Immature natural killer cell (primary cell): ENCODE results near the gene XKR8. TPM values are rescaled to one million over a fixed set of nuclear protein-coding genes. Genes with fewer than 3 reads are reported as not detected.
"Not testable (repeated sequence)": the region's sequence is repeated elsewhere in the genome, so short reads cannot be mapped to it uniquely, and the experiment has no call there.

Experiments
- DNase-seq, 3 donors: peaks; one replicate each; pipeline ENCODE4 v3.0.0; 2022; ENCODE audit warnings: mixed read lengths in 1 of 3
- H3K27ac Mint-ChIP-seq, 6 donors: one replicate each; pipeline ENCODE4 v1.8.0; 2020; ENCODE audit warnings: mixed read lengths in 6 of 6, mild to moderate bottlenecking in 5 of 6, inconsistent platforms in 4 of 6, moderate library complexity in 3 of 6
- H3K27me3 Mint-ChIP-seq, 3 donors: one replicate each; pipeline ENCODE4 v1.8.0; 2020 to 2021; ENCODE audit warnings: low read depth in 3 of 3, mild to moderate bottlenecking in 3 of 3, mixed read lengths in 3 of 3, moderate library complexity in 3 of 3, inconsistent platforms in 1 of 3
- H3K36me3 Mint-ChIP-seq, 3 donors: one replicate each; pipeline ENCODE4 v1.8.0; 2020; ENCODE audit warnings: mixed read lengths in 3 of 3, inconsistent platforms in 2 of 3, mild to moderate bottlenecking in 2 of 3
- H3K4me1 Mint-ChIP-seq, 2 donors: one replicate each; pipeline ENCODE4 v1.8.0; 2020; ENCODE audit warnings: inconsistent platforms in 2 of 2, mild to moderate bottlenecking in 2 of 2, mixed read lengths in 2 of 2, moderate library complexity in 1 of 2
- H3K4me3 Mint-ChIP-seq, 5 donors: one replicate each; pipeline ENCODE4 v1.8.0; 2020; ENCODE audit warnings: mild to moderate bottlenecking in 5 of 5, mixed read lengths in 5 of 5, inconsistent platforms in 3 of 5, moderate library complexity in 3 of 5
- H3K9me3 Mint-ChIP-seq, 6 donors: one replicate each; pipeline ENCODE4 v1.8.0; 2020; ENCODE audit warnings: mild to moderate bottlenecking in 6 of 6, mixed read lengths in 6 of 6, inconsistent platforms in 4 of 6, moderate library complexity in 3 of 6
- polyA plus RNA-seq, 3 donors: library from polyadenylated mRNA; unstranded; fragments of 300-500 nt; fragmentation: Illumina TruSeq; gene quantifications; one replicate each; pipeline ENCODE4 v1.2.3, GENCODE V29; 2021

Gene XKR8
- polyA plus RNA-seq, 3 donors from 2014 or later = 27.7 to 39.2 (median 37.0) TPM

DNA sequence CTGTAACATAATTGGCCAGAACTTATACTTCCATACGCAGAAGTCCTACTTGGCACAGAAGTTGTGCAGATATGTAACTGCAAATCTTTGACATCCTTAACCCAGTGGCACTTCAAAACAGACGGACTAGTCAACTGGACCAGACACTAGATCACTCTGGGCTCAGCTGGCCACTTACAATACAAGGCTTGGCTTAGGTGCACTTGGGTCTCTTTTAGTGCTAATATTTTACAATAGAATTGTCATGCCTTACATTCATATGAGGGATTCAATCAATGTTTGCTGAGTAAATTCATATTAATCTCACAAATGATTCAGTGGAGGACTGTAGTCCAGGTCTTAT lies 20.1 kb downstream of the XKR8 start:
- H3K27ac Mint-ChIP-seq = peak overlapping the region in 1 of 6 donors; percentile 34

GRCh38 chr1:27980216-27980845 lies 20.6 kb downstream of the XKR8 start:
- H3K27me3 Mint-ChIP-seq = no peaks in the 10 kb centered on the region
- H3K4me1 Mint-ChIP-seq = no peaks in the 10 kb centered on the region
- no peak overlapping the region for H3K4me3 Mint-ChIP-seq
- H3K36me3 Mint-ChIP-seq = peaks cover 6 to 18% (median 12%) of the 10 kb centered on the region in 3 donors
- no peaks in the 10 kb centered on the region for H3K9me3 Mint-ChIP-seq
- peak overlapping the region in 1 of 6 donors; percentile 34 for H3K27ac Mint-ChIP-seq
- no peak for DNase-seq

More for the DNA sequence above, 20.1 kb downstream of the XKR8 start:
- Mint-ChIP-seq H3K36me3 (peaks cover 6 to 14% (median 12%) of the 10 kb centered on the region in 3 donors), H3K4me3 (no peak overlapping the region), H3K9me3 (no peaks in the 10 kb centered on the region), H3K27me3 (no peaks in the 10 kb centered on the region), H3K4me1 (no peaks in the 10 kb centered on the region)
- DNase-seq = no peak

DNA sequence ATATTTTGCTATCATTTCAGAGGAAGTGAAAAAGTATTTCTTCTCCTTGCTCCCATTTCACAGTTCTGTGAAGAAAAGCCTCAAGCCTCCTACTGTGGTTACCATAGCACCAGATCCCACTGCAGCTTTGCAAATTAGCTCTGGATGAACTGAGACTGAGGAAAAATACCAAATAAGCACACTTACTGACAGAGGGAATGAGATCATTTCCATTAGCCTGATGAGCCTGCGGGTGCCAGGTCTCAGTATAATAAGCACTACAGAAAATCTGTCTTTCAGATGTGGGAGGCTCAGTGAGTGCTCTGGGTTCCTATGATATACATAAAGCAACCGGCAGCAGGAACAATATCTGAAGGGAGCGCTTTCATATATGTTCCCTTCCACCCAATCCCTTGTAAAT lies 21.4 kb downstream of the XKR8 start:
- Mint-ChIP-seq H3K4me3 (no peak overlapping the region), H3K27me3 (no peaks in the 10 kb centered on the region), H3K27ac (no peak overlapping the region), H3K4me1 (no peaks in the 10 kb centered on the region), H3K36me3 (peaks cover 6 to 20% (median 12%) of the 10 kb centered on the region in 3 donors), H3K9me3 (no peaks in the 10 kb centered on the region)
- DNase-seq = no peak

DNA sequence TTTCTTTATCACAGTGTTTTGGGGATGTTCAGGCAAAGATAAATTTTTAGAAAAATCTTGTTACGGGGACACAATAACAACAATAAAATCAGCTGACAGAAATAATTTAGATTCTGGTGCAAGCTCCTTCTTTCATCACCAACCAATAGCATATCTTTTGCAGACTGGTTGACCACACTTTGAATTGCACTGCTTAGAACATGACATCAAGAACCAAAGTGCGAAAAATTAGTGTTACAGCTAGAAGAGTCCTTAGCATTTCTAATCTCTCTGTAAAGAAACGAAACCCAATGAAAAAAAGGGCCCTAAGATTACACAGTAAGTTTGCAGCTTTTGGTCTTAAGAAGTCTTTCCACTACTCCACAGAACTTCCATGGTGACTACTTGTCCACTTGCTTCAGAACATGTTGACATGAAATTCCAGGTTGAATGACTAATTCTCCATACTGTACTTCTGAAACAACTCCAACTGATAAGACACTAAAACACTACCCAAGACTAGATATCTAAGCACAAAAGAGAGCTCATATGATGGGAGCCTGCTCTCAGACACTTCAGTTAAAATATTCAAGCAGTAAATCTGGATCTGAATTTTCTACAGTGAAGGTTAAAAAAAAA lies 31.3 kb downstream of the XKR8 start:
- Mint-ChIP-seq H3K27ac (peak overlapping the region; percentile 97 to 99 (median 98)), H3K9me3 (peaks cover 0 to 2% (median 0%) of the 10 kb centered on the region in 6 donors), H3K4me3 (peak overlapping the region; percentile 68 to 91 (median 84))

DNA sequence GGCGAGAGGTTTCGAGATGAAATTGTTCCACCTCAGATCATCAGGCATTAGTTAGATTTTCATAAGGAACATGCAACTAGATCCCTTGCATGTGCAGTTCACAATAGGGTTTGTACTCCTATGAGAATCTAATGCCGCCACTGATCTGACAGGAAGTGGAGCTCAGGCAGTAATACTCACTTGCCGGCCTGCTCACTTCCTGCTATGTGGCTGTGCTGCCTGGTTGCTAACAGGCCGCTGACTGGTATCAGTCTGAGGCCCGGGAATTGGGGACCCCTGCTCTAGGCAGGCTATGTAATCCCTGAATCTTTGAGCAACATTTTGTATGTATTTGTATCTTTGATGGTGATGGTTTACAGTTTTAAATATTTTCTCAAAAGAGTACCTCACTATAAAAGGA lies 32.5 kb downstream of the XKR8 start:
- Mint-ChIP-seq H3K27me3 (peaks cover 0 to 20% (median 2%) of the 10 kb centered on the region in 3 donors), H3K4me3 (peak overlapping the region; percentile 31 to 91 (median 64)), H3K36me3 (peaks cover 18 to 36% (median 22%) of the 10 kb centered on the region in 3 donors)

More for the DNA sequence above, 31.3 kb downstream of the XKR8 start:
- H3K36me3 Mint-ChIP-seq = peaks cover 16 to 29% (median 22%) of the 10 kb centered on the region in 3 donors
- peaks cover 0 to 20% (median 2%) of the 10 kb centered on the region in 3 donors for H3K27me3 Mint-ChIP-seq
- DNase-seq = peak; percentile 67 to 79 (median 76)
- peaks cover 53 to 64% of the 10 kb centered on the region in 2 donors for H3K4me1 Mint-ChIP-seq

DNA sequence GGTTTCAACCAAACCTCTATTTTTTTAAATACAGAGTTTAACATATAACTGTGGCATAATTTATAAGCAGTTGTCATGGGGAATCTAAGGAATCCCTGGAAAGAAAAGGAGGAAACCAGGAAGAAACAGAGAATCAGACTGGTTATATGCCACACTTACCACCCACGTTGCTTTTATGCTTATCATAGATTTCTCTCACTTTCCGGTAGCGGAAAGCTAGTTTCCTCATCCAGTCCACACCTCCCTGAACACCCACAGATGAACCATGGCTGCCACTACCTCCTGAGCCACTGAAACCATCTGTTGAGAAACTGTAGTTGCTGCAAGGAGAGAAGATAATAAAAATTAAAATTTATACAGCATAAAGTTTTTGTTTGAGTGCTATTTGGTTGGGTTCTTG lies 33.5 kb downstream of the XKR8 start:
- DNase-seq = peak; percentile 38 to 45 (median 41)
- peaks cover 47 to 56% of the 10 kb centered on the region in 2 donors for H3K4me1 Mint-ChIP-seq
- H3K27ac Mint-ChIP-seq = peak overlapping the region; percentile 97 to 99 (median 98)
- H3K27me3 Mint-ChIP-seq = peaks cover 0 to 20% (median 2%) of the 10 kb centered on the region in 3 donors
- peaks cover 0 to 2% (median 0%) of the 10 kb centered on the region in 6 donors for H3K9me3 Mint-ChIP-seq
- peaks cover 26 to 43% (median 29%) of the 10 kb centered on the region in 3 donors for H3K36me3 Mint-ChIP-seq
- H3K4me3 Mint-ChIP-seq = peak overlapping the region; percentile 65 to 91 (median 72)

More for the DNA sequence above, 32.5 kb downstream of the XKR8 start:
- Mint-ChIP-seq H3K4me1 (peaks cover 49 to 58% of the 10 kb centered on the region in 2 donors), H3K27ac (peak overlapping the region; percentile 97 to 99 (median 98)), H3K9me3 (peaks cover 0 to 2% (median 0%) of the 10 kb centered on the region in 6 donors)
- peak; percentile 51 to 64 (median 63) for DNase-seq

GRCh38 chr1:27994060-27994459 lies 34.3 kb downstream of the XKR8 start:
- H3K4me1 Mint-ChIP-seq = peaks cover 47 to 52% of the 10 kb centered on the region in 2 donors
- peaks cover 0 to 2% (median 0%) of the 10 kb centered on the region in 6 donors for H3K9me3 Mint-ChIP-seq
- peak overlapping the region in 1 of 5 donors; percentile 24 for H3K4me3 Mint-ChIP-seq
- peaks cover 25 to 43% (median 29%) of the 10 kb centered on the region in 3 donors for H3K36me3 Mint-ChIP-seq
- H3K27me3 Mint-ChIP-seq = peaks cover 0 to 19% (median 2%) of the 10 kb centered on the region in 3 donors
- peak overlapping the region; percentile 97 to 99 (median 98) for H3K27ac Mint-ChIP-seq
- DNase-seq = no peak

DNA sequence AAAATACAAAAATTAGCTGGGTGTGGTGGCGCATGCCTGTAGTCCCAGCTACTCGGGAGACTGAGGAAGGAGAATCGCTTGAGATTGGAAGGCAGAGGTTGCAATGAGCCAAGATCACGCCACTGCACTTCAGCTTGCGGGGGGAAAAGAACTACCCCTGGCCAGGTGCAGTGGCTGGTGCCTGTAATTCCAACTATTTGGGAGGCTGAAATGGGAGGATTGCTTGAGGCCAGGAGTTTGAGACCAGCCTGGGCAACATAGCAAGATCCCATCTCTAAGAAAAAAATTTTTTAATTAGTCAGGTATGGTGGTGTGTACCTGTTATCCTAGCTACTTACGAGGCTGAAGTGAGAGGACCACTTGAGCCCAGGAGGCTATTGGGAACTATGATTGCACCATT lies 34.8 kb downstream of the XKR8 start:
- H3K27ac Mint-ChIP-seq = peak overlapping the region in 5 of 6 donors; percentile 67 to 99 (median 97)
- H3K9me3 Mint-ChIP-seq = not testable (repeated sequence)

GRCh38 chr1:27999055-27999454 lies 39.3 kb downstream of the XKR8 start:
- peaks cover 2% of the 10 kb centered on the region in 2 donors for H3K4me1 Mint-ChIP-seq
- no peak for DNase-seq
- H3K27me3 Mint-ChIP-seq = no peaks in the 10 kb centered on the region
- no peak overlapping the region for H3K4me3 Mint-ChIP-seq
- no peaks in the 10 kb centered on the region for H3K9me3 Mint-ChIP-seq
- peak overlapping the region in 1 of 6 donors; percentile 14 for H3K27ac Mint-ChIP-seq
- peaks cover 30 to 43% (median 30%) of the 10 kb centered on the region in 3 donors for H3K36me3 Mint-ChIP-seq

More for the DNA sequence above, 34.8 kb downstream of the XKR8 start:
- Mint-ChIP-seq H3K27me3 (peaks cover 0 to 19% (median 2%) of the 10 kb centered on the region in 3 donors), H3K4me1 (peaks cover 44 to 47% of the 10 kb centered on the region in 2 donors), H3K36me3 (peaks cover 26 to 43% (median 28%) of the 10 kb centered on the region in 3 donors), H3K4me3 (peak overlapping the region in 1 of 5 donors; percentile 24)
- not testable (repeated sequence) for DNase-seq

DNA sequence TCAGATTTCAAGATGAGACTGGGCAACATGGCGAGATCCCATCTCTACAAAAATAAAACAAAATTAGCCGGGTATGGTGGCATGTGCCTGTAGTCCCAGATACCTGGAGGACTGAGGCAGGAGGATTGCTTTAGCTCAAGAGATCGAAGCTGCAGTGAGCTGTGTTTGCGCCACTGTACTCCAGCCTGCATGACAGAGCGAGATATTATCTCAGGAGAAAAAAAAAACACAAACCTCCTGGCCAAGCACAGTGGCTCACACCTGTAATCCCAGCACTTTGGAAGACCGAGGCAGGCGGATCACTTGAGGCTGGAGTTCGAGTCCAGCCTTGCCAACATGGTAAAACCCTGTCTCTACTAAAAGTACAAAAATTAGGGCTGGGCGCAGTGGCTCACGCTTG lies 42.8 kb downstream of the XKR8 start:
- H3K27ac Mint-ChIP-seq = no peak overlapping the region
- H3K4me1 Mint-ChIP-seq = no peaks in the 10 kb centered on the region
- no peak for DNase-seq
- no peaks in the 10 kb centered on the region for H3K27me3 Mint-ChIP-seq
- H3K36me3 Mint-ChIP-seq = peaks cover 32 to 45% (median 34%) of the 10 kb centered on the region in 3 donors
- H3K9me3 Mint-ChIP-seq = no peaks in the 10 kb centered on the region
- H3K4me3 Mint-ChIP-seq = no peak overlapping the region

DNA sequence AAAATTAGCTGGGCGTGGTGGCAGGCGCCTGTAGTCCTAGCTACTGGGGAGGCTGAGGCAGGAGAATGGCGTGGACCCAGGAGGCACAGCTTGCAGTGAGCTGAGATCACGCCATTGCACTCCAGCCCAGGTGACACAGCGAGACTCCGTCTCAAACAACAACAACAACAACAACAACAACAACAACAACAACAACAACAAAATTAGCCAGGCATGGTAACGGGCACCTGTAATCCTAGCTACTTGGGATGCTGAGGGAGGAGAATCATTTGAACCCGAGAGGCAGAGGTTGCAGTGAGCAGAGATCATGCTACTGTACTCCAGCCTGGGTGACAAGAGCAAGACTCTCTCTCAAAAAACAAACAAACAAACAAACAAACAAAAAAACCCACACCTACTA lies 43.3 kb downstream of the XKR8 start:
- not testable (repeated sequence) for H3K27me3 Mint-ChIP-seq, DNase-seq, H3K4me3 Mint-ChIP-seq, H3K4me1 Mint-ChIP-seq, H3K27ac Mint-ChIP-seq, H3K9me3 Mint-ChIP-seq
- H3K36me3 Mint-ChIP-seq = peaks cover 27 to 40% (median 32%) of the 10 kb centered on the region in 3 donors

GRCh38 chr1:28010969-28011368 lies 51.2 kb downstream of the XKR8 start:
- H3K4me3 Mint-ChIP-seq = no peak overlapping the region
- no peaks in the 10 kb centered on the region for H3K9me3 Mint-ChIP-seq
- DNase-seq = no peak
- peaks cover 24 to 39% (median 25%) of the 10 kb centered on the region in 3 donors for H3K36me3 Mint-ChIP-seq
- H3K27ac Mint-ChIP-seq = peak overlapping the region in 2 of 6 donors; percentile 45 to 66
- no peaks in the 10 kb centered on the region for H3K27me3 Mint-ChIP-seq
- no peaks in the 10 kb centered on the region for H3K4me1 Mint-ChIP-seq
